HS-5 (cell line): ENCODE results near the gene RACGAP1.

Experiments used
- DNase-seq: peaks from one replicate; pipeline ENCODE4 v3.0.0-alpha.2; 2012; ENCODE audit warnings: low read depth

Gene RACGAP1

GRCh38 chr12:49985981-49986380 is 39.3 kb downstream of the RACGAP1 start:
- DNase-seq: no peak

- DNase-seq: no peak
These were observed 40.6 kb downstream of the RACGAP1 start for GRCh38 chr12:49984476-49985359.

- peak; percentile 81 for DNase-seq
These were observed 41.4 kb downstream of the RACGAP1 start for GRCh38 chr12:49983892-49984291.

- DNase-seq: no peak
These were observed 42.8 kb downstream of the RACGAP1 start for GRCh38 chr12:49982246-49983087.

- DNase-seq: no peak
These were observed 44.6 kb downstream of the RACGAP1 start for GRCh38 chr12:49980501-49981349.

- DNase-seq: no peak
These were observed 45.5 kb downstream of the RACGAP1 start for GRCh38 chr12:49979791-49980190.

- DNase-seq: no peak
These were observed 46.2 kb downstream of the RACGAP1 start for GRCh38 chr12:49979016-49979586.

GRCh38 chr12:49978125-49978524 is 47.2 kb downstream of the RACGAP1 start:
- no peak for DNase-seq

- no peak for DNase-seq
These were observed 48.7 kb downstream of the RACGAP1 start for GRCh38 chr12:49976557-49976956.

GRCh38 chr12:49975318-49975761 is 50.0 kb downstream of the RACGAP1 start:
- DNase-seq: no peak

DNA sequence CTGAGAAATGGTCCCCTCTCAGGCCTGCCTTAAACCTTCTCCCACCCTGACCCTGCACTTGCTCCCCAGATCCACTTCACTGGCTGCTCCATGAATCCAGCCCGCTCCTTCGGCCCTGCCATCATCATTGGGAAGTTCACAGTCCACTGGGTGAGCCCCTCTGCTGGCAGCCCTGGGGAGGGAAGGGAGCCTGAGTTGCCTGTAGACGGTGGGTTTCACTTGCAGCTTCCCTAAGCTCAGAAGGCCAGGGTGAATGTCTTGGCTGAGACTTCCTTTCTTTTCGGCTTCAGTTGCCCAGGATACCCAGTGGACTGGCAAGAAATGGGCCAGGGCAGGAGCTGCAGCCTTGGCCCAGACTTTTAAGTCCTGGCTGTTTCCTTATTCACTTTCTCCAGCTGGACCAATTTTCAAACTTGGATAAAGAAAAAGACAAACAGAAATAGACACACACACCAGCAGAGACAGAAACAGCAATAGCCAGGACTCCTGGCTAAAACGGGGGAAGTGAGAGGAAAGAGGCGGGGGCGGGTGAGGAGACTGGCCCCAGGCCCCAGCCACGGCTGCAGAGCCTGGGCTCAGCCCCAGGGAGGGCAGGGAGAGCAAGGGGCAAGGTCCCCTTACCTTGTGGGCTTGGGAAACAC is 50.5 kb downstream of the RACGAP1 start:
- DNase-seq: no peak

DNA sequence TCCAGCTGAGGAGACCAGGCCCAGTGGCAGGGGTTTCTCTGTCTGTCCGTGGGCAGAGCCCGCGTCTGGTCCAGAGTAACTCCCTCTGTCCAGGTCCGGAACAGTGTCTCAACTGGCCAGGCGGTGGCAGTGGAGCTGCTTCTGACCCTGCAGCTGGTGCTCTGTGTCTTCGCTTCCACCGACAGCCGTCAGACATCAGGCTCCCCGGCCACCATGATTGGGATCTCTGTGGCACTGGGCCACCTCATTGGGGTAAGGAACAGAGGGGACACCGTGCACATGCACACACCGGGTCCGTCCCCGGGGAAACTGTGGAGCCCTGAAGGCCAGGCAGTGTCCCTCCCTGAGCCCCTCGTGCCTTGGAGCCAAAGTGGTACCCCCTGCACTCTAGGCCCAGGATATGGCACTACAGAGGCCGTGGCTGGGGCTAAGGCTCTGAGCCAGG is 51.0 kb downstream of the RACGAP1 start:
- DNase-seq: no peak

DNA sequence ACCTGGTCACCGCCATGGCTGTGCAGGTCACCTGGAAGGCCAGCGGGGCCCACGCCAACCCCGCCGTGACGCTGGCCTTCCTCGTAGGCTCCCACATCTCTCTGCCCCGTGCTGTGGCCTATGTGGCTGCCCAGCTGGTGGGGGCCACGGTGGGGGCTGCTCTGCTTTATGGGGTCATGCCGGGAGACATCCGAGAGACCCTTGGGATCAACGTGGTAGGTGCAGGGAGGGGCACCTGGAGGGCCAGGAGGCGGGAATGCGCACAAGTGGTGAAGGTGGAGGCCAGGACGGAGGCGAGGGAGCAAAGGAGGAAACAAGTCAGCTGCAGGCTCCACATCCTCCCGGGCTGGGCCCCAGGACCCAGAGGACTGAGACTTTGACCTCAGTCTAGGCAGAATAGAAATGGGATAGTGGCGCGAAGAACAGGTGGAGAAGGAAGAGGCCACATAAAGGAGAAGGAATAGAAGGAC is 51.9 kb downstream of the RACGAP1 start:
- DNase-seq: no peak

DNA sequence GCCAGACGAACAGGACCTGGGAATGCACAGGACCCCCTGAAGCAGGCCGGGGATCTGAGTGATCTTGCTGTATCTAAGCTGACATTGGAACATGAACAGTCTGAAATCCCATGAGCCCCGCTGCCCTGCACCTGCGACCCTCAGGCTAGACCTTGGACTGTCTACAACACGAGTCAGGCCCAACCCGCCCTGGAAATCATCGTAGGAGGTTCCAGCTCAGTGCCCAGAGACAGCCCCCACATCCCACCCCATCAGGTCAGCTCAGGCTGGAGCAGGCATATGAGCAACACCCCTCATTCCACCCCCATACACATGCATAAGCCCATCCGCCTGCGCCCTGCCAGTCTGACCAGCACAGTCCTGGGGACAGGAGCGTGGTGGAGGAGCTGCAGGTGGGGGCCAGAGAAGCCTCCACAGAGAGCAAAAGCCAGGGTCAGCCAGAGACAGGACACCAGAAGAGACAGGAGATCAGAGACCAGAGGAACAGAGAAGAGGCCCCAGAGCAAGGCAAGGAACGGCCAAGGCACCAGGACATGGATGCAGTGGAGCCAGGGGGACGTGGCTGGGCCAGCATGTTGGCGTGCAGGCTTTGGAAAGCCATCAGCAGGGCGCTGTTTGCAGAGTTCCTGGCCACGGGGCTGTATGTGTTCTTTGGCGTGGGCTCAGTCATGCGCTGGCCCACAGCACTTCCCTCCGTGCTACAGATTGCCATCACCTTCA is 52.5 kb downstream of the RACGAP1 start, which contains the start of gene AQP6:
Gene AQP6 (plus strand): TSS at position 307 of the 720 bp plus-strand sequence. CDS start 227 bp downstream, at position 534.
- no peak for DNase-seq

DNA sequence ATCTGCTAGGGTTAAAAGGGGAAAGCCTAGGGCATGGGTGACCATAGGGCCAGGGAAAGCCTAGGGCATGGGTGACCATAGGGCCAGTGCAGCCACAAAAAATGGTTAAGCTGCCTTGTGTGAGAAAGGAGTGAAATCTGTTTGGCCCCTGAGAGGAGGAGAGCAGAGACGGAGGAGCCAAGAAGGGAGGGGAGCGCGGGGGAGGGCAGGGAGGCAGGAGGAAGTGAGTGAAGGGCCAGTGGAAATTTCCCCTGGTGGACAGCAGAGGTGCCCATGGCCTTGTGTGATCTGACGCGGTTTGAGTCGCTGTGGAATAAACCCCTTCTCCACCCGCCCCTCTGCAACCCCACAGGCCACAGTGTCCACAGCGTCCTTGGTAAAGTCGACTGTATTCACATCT is 53.2 kb downstream of the RACGAP1 start:
- DNase-seq: no peak

DNA sequence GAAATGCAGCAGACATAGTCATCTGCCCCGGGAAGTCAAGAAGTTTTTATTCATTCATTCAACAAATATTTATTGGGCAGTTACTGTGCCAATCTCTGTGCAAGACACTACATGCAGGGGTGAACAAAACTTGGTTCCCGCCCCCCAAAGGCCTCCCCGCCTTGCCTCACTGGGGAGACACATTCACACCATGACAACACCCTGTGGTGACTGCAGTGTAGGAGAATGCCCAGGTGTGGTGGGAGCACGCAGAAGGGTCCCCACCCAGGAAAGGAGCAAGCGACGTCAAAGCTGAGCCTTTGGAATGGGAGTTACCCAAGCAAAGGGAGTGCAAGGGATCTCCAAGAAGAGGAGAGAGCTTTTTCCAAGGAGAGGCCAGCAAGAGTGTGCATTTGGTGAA is 54.2 kb downstream of the RACGAP1 start:
- no peak for DNase-seq

- no peak for DNase-seq
These were observed 54.6 kb downstream of the RACGAP1 start for GRCh38 chr12:49970658-49971057.

DNA sequence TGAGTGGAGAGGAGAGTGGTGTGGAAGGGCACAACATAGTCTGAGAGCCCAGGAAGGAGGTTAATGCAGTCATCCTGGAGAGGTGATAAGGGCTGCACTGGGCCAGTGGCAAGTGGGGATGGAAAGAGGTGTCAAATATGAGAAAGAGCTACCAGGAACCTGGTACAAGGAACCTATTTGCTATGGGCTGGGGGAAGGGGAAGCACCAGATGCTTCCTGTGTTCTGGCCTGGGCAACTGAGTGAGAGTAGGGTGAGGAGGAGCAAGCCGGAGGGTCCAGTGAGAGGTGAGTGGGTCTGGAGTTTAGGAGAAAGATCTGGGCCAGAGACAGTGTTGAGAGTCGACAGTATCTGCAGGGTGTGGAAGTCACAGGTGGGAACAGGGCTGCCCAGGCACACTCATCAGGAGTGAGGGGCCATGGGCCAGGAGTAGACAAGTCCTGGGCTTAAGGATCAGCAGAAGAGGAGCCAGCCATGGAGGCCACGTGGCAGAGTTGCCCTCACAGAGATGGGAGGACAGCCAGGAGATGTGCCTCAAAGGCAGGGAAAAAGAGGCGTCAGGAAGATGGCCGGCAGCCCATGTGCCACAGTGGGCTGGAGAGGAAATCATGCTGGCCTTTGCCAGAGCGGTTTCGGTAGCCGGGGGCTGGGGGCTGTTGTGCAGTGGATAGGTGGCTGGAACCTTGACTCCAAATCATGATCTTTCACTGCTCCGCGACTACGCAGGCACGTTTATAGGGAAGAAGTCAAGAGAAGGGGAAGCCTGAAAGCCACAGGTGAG is 55.5 kb downstream of the RACGAP1 start:
- no peak for DNase-seq

DNA sequence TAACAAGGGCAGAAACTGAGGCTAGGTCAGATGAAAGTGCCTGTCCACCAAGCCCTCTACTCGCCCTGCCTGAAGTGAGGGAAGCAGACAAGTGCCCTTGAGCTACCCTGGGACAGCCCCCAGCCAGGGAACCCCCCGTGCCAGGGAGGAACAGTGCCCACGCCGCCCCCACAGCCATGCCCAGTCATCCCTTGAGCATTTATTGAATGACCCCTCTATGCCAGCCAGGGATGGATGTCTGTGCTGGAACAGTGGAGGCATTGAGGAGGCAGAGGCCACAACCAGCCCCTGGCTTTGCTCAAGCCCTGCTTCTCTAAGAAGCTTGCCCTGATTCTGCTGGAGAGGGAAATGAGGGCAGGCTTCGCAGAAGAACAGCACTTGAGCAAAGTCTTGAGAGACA is 56.3 kb downstream of the RACGAP1 start:
- no peak for DNase-seq
